ENCODE data around the gene ASF1A.

ASF1A gene

GRCh38 chr6:118877806-118878205, 16.1 kb upstream of the ASF1A start:
- FAIRE-seq = no peak
- no peak for DNase-seq (ENCODE audit: extremely low spot score, insufficient read length, low read depth)

- FAIRE-seq (peak; percentile 87), DNase-seq (ENCODE audit: extremely low spot score, insufficient read length, low read depth) (no peak)
Observed at GRCh38 chr6:118881440-118882313, 12.3 kb upstream of the ASF1A start.

- FAIRE-seq (no peak), DNase-seq (ENCODE audit: extremely low spot score, insufficient read length, low read depth) (no peak)
Observed at GRCh38 chr6:118882314-118882905, 11.5 kb upstream of the ASF1A start.

GRCh38 chr6:118886641-118887040, 7.3 kb upstream of the ASF1A start:
- no peak for FAIRE-seq

GRCh38 chr6:118889163-118889562, 4.8 kb upstream of the ASF1A start:
- FAIRE-seq = no peak
- no peak for DNase-seq (ENCODE audit: extremely low spot score, insufficient read length, low read depth)

More at GRCh38 chr6:118886641-118887040, 7.3 kb upstream of the ASF1A start:
- no peak for DNase-seq (ENCODE audit: extremely low spot score, insufficient read length, low read depth)

GRCh38 chr6:118890997-118891790, 2.8 kb upstream of the ASF1A start:
- peak; percentile 76 for FAIRE-seq
- DNase-seq (ENCODE audit: extremely low spot score, insufficient read length, low read depth) = no peak

- FAIRE-seq (no peak), DNase-seq (ENCODE audit: extremely low spot score, insufficient read length, low read depth) (no peak)
Observed at GRCh38 chr6:118892355-118892991, 1.5 kb upstream of the ASF1A start.

- no peak for DNase-seq (ENCODE audit: extremely low spot score, insufficient read length, low read depth)
- peak; percentile 60 for FAIRE-seq
Observed at GRCh38 chr6:118893064-118893806, 717 bp upstream of the ASF1A start.

- peak; percentile 64 for FAIRE-seq
- no peak for DNase-seq (ENCODE audit: extremely low spot score, insufficient read length, low read depth)
Observed at GRCh38 chr6:118894425-118895260, 691 bp downstream of the ASF1A start.

- FAIRE-seq (no peak), DNase-seq (ENCODE audit: extremely low spot score, insufficient read length, low read depth) (no peak)
Observed at GRCh38 chr6:118895261-118895560, 1.3 kb downstream of the ASF1A start.

GRCh38 chr6:118895859-118896258, 1.9 kb downstream of the ASF1A start:
- no peak for DNase-seq (ENCODE audit: extremely low spot score, insufficient read length, low read depth)
- FAIRE-seq = no peak

GRCh38 chr6:118896339-118897136, 2.6 kb downstream of the ASF1A start:
- peak; percentile 9 for FAIRE-seq

GRCh38 chr6:118897386-118897785, 3.4 kb downstream of the ASF1A start:
- FAIRE-seq (no peak), DNase-seq (ENCODE audit: extremely low spot score, insufficient read length, low read depth) (no peak)

More at GRCh38 chr6:118896339-118897136, 2.6 kb downstream of the ASF1A start:
- DNase-seq (ENCODE audit: extremely low spot score, insufficient read length, low read depth) = no peak

- DNase-seq (ENCODE audit: extremely low spot score, insufficient read length, low read depth) (no peak), FAIRE-seq (no peak)
Observed at GRCh38 chr6:118899948-118900347, 6.0 kb downstream of the ASF1A start.

GRCh38 chr6:118902726-118903125, 8.8 kb downstream of the ASF1A start:
- FAIRE-seq = no peak
- DNase-seq (ENCODE audit: extremely low spot score, insufficient read length, low read depth) = no peak

- no peak for FAIRE-seq
- no peak for DNase-seq (ENCODE audit: extremely low spot score, insufficient read length, low read depth)
Observed at GRCh38 chr6:118903138-118903537, 9.2 kb downstream of the ASF1A start.

- DNase-seq (ENCODE audit: extremely low spot score, insufficient read length, low read depth) = no peak
- no peak for FAIRE-seq
Observed at GRCh38 chr6:118903691-118904090, 9.7 kb downstream of the ASF1A start.

- DNase-seq (ENCODE audit: extremely low spot score, insufficient read length, low read depth) (no peak), FAIRE-seq (no peak)
Observed at GRCh38 chr6:118905084-118905483, 11.1 kb downstream of the ASF1A start.

Data from GM18507 (cell line).